HepG2 (cell line): Measurements from ENCODE around the gene PROX2. TPM values are rescaled to one million over a fixed set of nuclear protein-coding genes. Genes with fewer than 3 reads are reported as not detected.

Experiments
- AGO1 ChIP-seq: fragments of 200-400 bp; formaldehyde crosslinking; IDR thresholded peaks from 2 replicates; pipeline ENCODE4 v1.6.1; 2017; ENCODE audit warnings: mild to moderate bottlenecking, low read depth, low read length, moderate library complexity; ENCODE audit not compliant: poor library complexity, severe bottlenecking
- ATF1 ChIP-seq: IDR thresholded peaks from 2 replicates; pipeline ENCODE4 v1.6.1; 2016; ENCODE audit warnings: mild to moderate bottlenecking, control low read depth
- HNF1A ChIP-seq, 2 experiments: sonication (generic) in 1 of 2; formaldehyde crosslinking in 1 of 2; IDR thresholded peaks; 2 replicates each; pipeline versions ENCODE4 v1.4.0 to v1.6.1; 2016 to 2020; ENCODE audit warnings: borderline replicate concordance in 1 of 2, low read depth in 1 of 2, mild to moderate bottlenecking in 1 of 2, missing genetic modification reagents in 1 of 2
- HNRNPLL ChIP-seq: fragments of 200-400 bp; formaldehyde crosslinking; IDR thresholded peaks from 2 replicates; pipeline ENCODE4 v1.6.1; 2017; ENCODE audit warnings: mild to moderate bottlenecking, low read depth, low read length; ENCODE audit not compliant: poor library complexity, severe bottlenecking
- MAZ ChIP-seq, 2 experiments: sonication (generic) in 1 of 2; formaldehyde crosslinking in 1 of 2; IDR thresholded peaks; 2 replicates each; pipeline versions ENCODE4 v1.5.0 to v1.6.1; 2012 to 2020; ENCODE audit warnings: low read depth in 2 of 2, mild to moderate bottlenecking in 2 of 2, borderline replicate concordance in 1 of 2, improper control_type of control experiment in 1 of 2, low read length in 1 of 2, missing genetic modification reagents in 1 of 2, moderate library complexity in 1 of 2
- POGZ ChIP-seq: sonication (generic); formaldehyde crosslinking; IDR thresholded peaks from 2 replicates; pipeline ENCODE4 v1.4.0; 2020; ENCODE audit warnings: mild to moderate bottlenecking, missing genetic modification reagents
- ZBED4 ChIP-seq: sonication (generic); formaldehyde crosslinking; IDR thresholded peaks from 2 replicates; pipeline ENCODE4 v1.4.0; 2020; ENCODE audit warnings: missing genetic modification reagents, borderline replicate concordance
- ZBTB20 ChIP-seq: sonication (generic); formaldehyde crosslinking; IDR thresholded peaks from 2 replicates; pipeline ENCODE4 v1.8.1; 2023; ENCODE audit warnings: missing genetic modification reagents, low read depth, mild to moderate bottlenecking, borderline replicate concordance
- ZFP37 ChIP-seq: sonication (generic); formaldehyde crosslinking; IDR thresholded peaks from 2 replicates; pipeline ENCODE4 v1.4.0; 2020; ENCODE audit warnings: missing genetic modification reagents, borderline replicate concordance
- ZNF644 ChIP-seq: IDR thresholded peaks from 2 replicates; pipeline ENCODE4 v1.6.1; 2016; ENCODE audit warnings: low read depth
- ZNF646 ChIP-seq: sonication (generic); formaldehyde crosslinking; IDR thresholded peaks from 2 replicates; pipeline ENCODE4 v1.9.0; 2021; ENCODE audit warnings: mild to moderate bottlenecking, missing genetic modification reagents
- polyA plus RNA-seq, 8 experiments: library from polyadenylated mRNA; depleted of rRNA in 3 of 8; stranded (reverse) in 7 of 8; unstranded in 1 of 8; fragments of >200 nt; fragmentation: Illumina TruSeq in 4 of 8; extraction: Trizol in 4 of 8; gene quantifications; 2 replicates each; pipeline versions ENCODE4 v1.2.1 to v1.2.3, GENCODE V29; 2011 to 2016; ENCODE audit warnings: low read depth in 4 of 8, missing spikeins in 1 of 8, mixed read lengths in 1 of 8; ENCODE audit not compliant: insufficient read depth in 1 of 8
- total RNA-seq, 5 experiments: library from RNA; depleted of rRNA; stranded (reverse); fragments of >200 nt; fragmentation: Illumina TruSeq; extraction: Trizol; gene quantifications; 2 replicates each; pipeline ENCODE4 v1.2.3, GENCODE V29; 2016; ENCODE audit warnings: low read depth in 1 of 5

The PROX2 gene
- total and polyA plus RNA-seq, 2 of the 13 experiments (the other 11 are each of a cell fraction or from before 2014, with no cell fraction given), result not detected

GRCh38 chr14:74898694-74899093 lies 22.7 kb upstream of the PROX2 start (continued):
- TF ChIP-seq AGO1, result no peak
- TF ChIP-seq MAZ (IDR thresholded peaks at IDR 0.05; ENCODE audit: borderline replicate concordance, low read depth, low read length), result 0 out of 2 replicates have a peak, but pooled peaks have one; percentile 24
- peak; percentile 66; the same call in 1 of the 2 replicates for TF ChIP-seq MAZ (CRISPR knock-in tag; IDR thresholded peaks at IDR 0.05; ENCODE audit: low read depth)
- peak; percentile 96 for TF ChIP-seq ZNF644 (CRISPR knock-in tag)
- TF ChIP-seq ZBTB20, result peak; percentile 65; the same call in 1 of the 2 replicates
- TF ChIP-seq ZNF646 (CRISPR knock-in tag), result no peak
- TF ChIP-seq ZFP37, result no peak
- no peak for TF ChIP-seq HNRNPLL
- peak; percentile 86 for TF ChIP-seq POGZ (CRISPR knock-in tag)
- TF ChIP-seq ZBED4, result 0 out of 2 replicates have a peak, but pooled peaks have one; percentile 44
- no peak for TF ChIP-seq HNF1A (IDR thresholded peaks at IDR 0.05; ENCODE audit: low read depth)
- TF ChIP-seq HNF1A (CRISPR knock-in tag; IDR thresholded peaks at IDR 0.05; ENCODE audit: borderline replicate concordance), result no peak
- TF ChIP-seq ATF1 (CRISPR knock-in tag), result peak; percentile 39; the same call in 1 of the 2 replicates
